A673 (cell line): ENCODE measurements around the gene CNTN2.

ENCODE experiments used
- EZH2 ChIP-seq: fragments of 200-600 bp; sonication (generic); IDR thresholded peaks from 2 replicates; pipeline ENCODE4 v1.6.1; 2017; ENCODE audit warnings: borderline replicate concordance, low read depth, mild to moderate bottlenecking, mixed read lengths, antibody characterized with exemption, low read length; ENCODE audit not compliant: poor library complexity, severe bottlenecking
- TF ChIP-seq, protein P1 (sequence below): fragments of 300-800, 200-600 bp; sonication (generic); conservative IDR thresholded peaks from 2 replicates; pipeline ENCODE4 v1.5.1; 2017; ENCODE audit warnings: low read depth, mild to moderate bottlenecking, antibody characterized with exemption, low read length, moderate library complexity, mixed read lengths

GRCh38 chr1:205046870-205047269 is 3.9 kb downstream of the CNTN2 start:
- TF ChIP-seq, protein P1, sequence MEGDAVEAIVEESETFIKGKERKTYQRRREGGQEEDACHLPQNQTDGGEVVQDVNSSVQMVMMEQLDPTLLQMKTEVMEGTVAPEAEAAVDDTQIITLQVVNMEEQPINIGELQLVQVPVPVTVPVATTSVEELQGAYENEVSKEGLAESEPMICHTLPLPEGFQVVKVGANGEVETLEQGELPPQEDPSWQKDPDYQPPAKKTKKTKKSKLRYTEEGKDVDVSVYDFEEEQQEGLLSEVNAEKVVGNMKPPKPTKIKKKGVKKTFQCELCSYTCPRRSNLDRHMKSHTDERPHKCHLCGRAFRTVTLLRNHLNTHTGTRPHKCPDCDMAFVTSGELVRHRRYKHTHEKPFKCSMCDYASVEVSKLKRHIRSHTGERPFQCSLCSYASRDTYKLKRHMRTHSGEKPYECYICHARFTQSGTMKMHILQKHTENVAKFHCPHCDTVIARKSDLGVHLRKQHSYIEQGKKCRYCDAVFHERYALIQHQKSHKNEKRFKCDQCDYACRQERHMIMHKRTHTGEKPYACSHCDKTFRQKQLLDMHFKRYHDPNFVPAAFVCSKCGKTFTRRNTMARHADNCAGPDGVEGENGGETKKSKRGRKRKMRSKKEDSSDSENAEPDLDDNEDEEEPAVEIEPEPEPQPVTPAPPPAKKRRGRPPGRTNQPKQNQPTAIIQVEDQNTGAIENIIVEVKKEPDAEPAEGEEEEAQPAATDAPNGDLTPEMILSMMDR: no peak
- TF ChIP-seq EZH2: no peak
